HepG2 (cell line): ENCODE results near the gene CACNA1G. TPM values are rescaled to one million over a fixed set of nuclear protein-coding genes. Genes with fewer than 3 reads are reported as not detected.

Experiments used
- ATAC-seq: fragments of 200-7000 bp; cut with Tn5 transposase; 3 replicates; pipeline ENCODE4 v1.9.1; 2020; ENCODE audit warnings: mild to moderate bottlenecking, moderate library complexity
- BruUV-seq: library from RNA; stranded (reverse); fragments of 400-500 nt; replicated peaks from 2 replicates; lab custom pipeline; 2021; lab: Mats Ljungman, UMichigan
- CTCF ChIA-PET: fragments of 300-600 bp; formaldehyde crosslinking; extraction: SDS; loops from one replicate; lab custom pipeline; 2021; ENCODE audit warnings: low total read pairs, inconsistent platforms, low intra/inter-chr PET ratio; lab: Yijun Ruan, JAX
- POLR2A ChIA-PET: fragments of 350-600 bp; sonication (Branson Sonifier 250); formaldehyde crosslinking; loops from one replicate; lab custom pipeline; 2020; ENCODE audit warnings: antibody characterized with exemption, inconsistent platforms; lab: Yijun Ruan, JAX
- DNase-seq: peaks from one replicate; pipeline ENCODE4 v3.0.0-alpha.2; 2015; ENCODE audit warnings: low spot score
- FAIRE-seq: peaks from 3 replicates; lab custom pipeline; 2011; peaks lifted over from hg19 to GRCh38; lab: Jason Lieb, UNC
- H2AFZ ChIP-seq: one replicate; pipeline ENCODE4 v1.6.1; 2011; ENCODE audit warnings: low read length, inconsistent platforms
- H3K27ac ChIP-seq: fragments of 300-600 bp; 3 replicates; pipeline ENCODE4 v1.8.0; 2011; ENCODE audit warnings: mixed run types, mild to moderate bottlenecking, mixed read lengths, low read length, inconsistent platforms; ENCODE audit not compliant: insufficient read depth; ENCODE audit errors: extremely low read length
- H3K27me3 ChIP-seq, 2 experiments: fragments of 200-600 bp in 1 of 2; 2 replicates in 1 of 2; 3 replicates in 1 of 2; pipeline versions ENCODE4 v1.6.0 to v1.8.0; 2011; ENCODE audit warnings: low read length in 2 of 2, mild to moderate bottlenecking in 2 of 2, moderate library complexity in 2 of 2, inconsistent platforms in 1 of 2; ENCODE audit not compliant: insufficient read depth in 2 of 2, control insufficient read depth in 1 of 2
- H3K36me3 ChIP-seq, 2 experiments: fragments of 200-600 bp in 1 of 2; replicated peaks in 1 of 2; 2 replicates in 1 of 2; 3 replicates in 1 of 2; pipeline versions ENCODE4 v1.5.1 to v1.8.0; 2011; ENCODE audit warnings: low read length in 2 of 2, inconsistent platforms in 1 of 2; ENCODE audit not compliant: insufficient read depth in 2 of 2, control insufficient read depth in 1 of 2
- H3K4me1 ChIP-seq: 2 replicates; pipeline ENCODE4 v1.5.1; 2012; ENCODE audit warnings: low read length, inconsistent platforms; ENCODE audit not compliant: insufficient read depth
- H3K4me2 ChIP-seq: 2 replicates; pipeline ENCODE4 v1.6.0; 2011; ENCODE audit warnings: low read depth, low read length, inconsistent platforms
- H3K4me3 ChIP-seq, 3 experiments: fragments of 200-600 bp in 1 of 3; sonication (generic), shearing (Covaris generic) in 1 of 3; replicated peaks in 1 of 3; 2 replicates each; pipeline ENCODE4 v1.5.1; 2011 to 2016; ENCODE audit warnings: low read length in 3 of 3, inconsistent platforms in 2 of 3, low read depth in 2 of 3, mild to moderate bottlenecking in 2 of 3, control low read depth in 1 of 3, mixed read lengths in 1 of 3; ENCODE audit not compliant: insufficient read depth in 1 of 3
- H3K79me2 ChIP-seq: one replicate; pipeline ENCODE4 v1.6.1; 2011; ENCODE audit warnings: low read length, inconsistent platforms; ENCODE audit not compliant: insufficient read depth
- H3K9ac ChIP-seq: 2 replicates; pipeline ENCODE4 v1.6.0; 2011; ENCODE audit warnings: mild to moderate bottlenecking, low read depth, low read length, inconsistent platforms; ENCODE audit not compliant: insufficient read depth
- H3K9me3 ChIP-seq: 2 replicates; pipeline ENCODE4 v1.5.1; 2012; ENCODE audit warnings: mild to moderate bottlenecking, low read length
- H4K20me1 ChIP-seq: 2 replicates; pipeline ENCODE4 v1.6.0; 2011; ENCODE audit warnings: inconsistent platforms, mild to moderate bottlenecking, low read length, moderate library complexity; ENCODE audit not compliant: insufficient read depth
- JUN ChIP-seq: sonication (generic); formaldehyde crosslinking; IDR thresholded peaks from 2 replicates; pipeline ENCODE4 v1.4.0; 2020; ENCODE audit warnings: mild to moderate bottlenecking, missing genetic modification reagents
- JUNB ChIP-seq: sonication (generic); formaldehyde crosslinking; IDR thresholded peaks from 2 replicates; pipeline ENCODE4 v1.8.0; 2022; ENCODE audit warnings: missing genetic modification reagents, mild to moderate bottlenecking, borderline replicate concordance
- MXD1 ChIP-seq: sonication (generic); formaldehyde crosslinking; IDR thresholded peaks from 2 replicates; pipeline ENCODE4 v1.4.0; 2020; ENCODE audit warnings: mild to moderate bottlenecking, missing genetic modification reagents
- SAFB2 ChIP-seq: sonication (generic); formaldehyde crosslinking; IDR thresholded peaks from 2 replicates; pipeline ENCODE4 v1.5.1; 2020; ENCODE audit warnings: missing genetic modification reagents, low read depth, mild to moderate bottlenecking, borderline replicate concordance
- SP4 ChIP-seq: sonication (generic); formaldehyde crosslinking; IDR thresholded peaks from 2 replicates; pipeline ENCODE4 v1.8.1; 2023; ENCODE audit warnings: mild to moderate bottlenecking, missing genetic modification reagents
- TOE1 ChIP-seq: sonication (generic); formaldehyde crosslinking; IDR thresholded peaks from 2 replicates; pipeline ENCODE4 v1.4.0; 2020; ENCODE audit warnings: mild to moderate bottlenecking, missing genetic modification reagents
- ZNF121 ChIP-seq: sonication (generic); formaldehyde crosslinking; IDR thresholded peaks from 2 replicates; pipeline ENCODE4 v1.5.0; 2020; ENCODE audit warnings: mild to moderate bottlenecking, missing genetic modification reagents
- ZNF878 ChIP-seq: sonication (generic); formaldehyde crosslinking; IDR thresholded peaks from 2 replicates; pipeline ENCODE4 v1.8.1; 2023; ENCODE audit warnings: mild to moderate bottlenecking, missing genetic modification reagents, moderate library complexity
- WGBS: methylation state at CpG from one replicate; pipeline ENCODE4 v1.1.6; 2017; ENCODE audit warnings: low lambda C conversion rate; 5-methylcytosine and 5-hydroxymethylcytosine counted together
- in situ Hi-C: cut with HindIII; loops from 2 replicates; pipeline ENCODE4 v1.10.0; 2017; ENCODE audit warnings: low pct_unique_long_range_greater_than_20kb; ENCODE audit not compliant: extremely low pct_ligation_motif_present
- intact Hi-C: fragments of 100-400 bp; cut with micrococcal nuclease; formaldehyde crosslinking; loops from one replicate; pipeline ENCODE4 v1.10.0; 2022; ENCODE audit not compliant: unreplicated experiment
- polyA plus RNA-seq, 8 experiments: library from polyadenylated mRNA; depleted of rRNA in 3 of 8; stranded (reverse) in 7 of 8; unstranded in 1 of 8; fragments of >200 nt; fragmentation: Illumina TruSeq in 4 of 8; extraction: Trizol in 4 of 8; gene quantifications; 2 replicates each; pipeline versions ENCODE4 v1.2.1 to v1.2.3, GENCODE V29; 2011 to 2016; ENCODE audit warnings: low read depth in 4 of 8, missing spikeins in 1 of 8, mixed read lengths in 1 of 8; ENCODE audit not compliant: insufficient read depth in 1 of 8
- total RNA-seq, 5 experiments: library from RNA; depleted of rRNA; stranded (reverse); fragments of >200 nt; fragmentation: Illumina TruSeq; extraction: Trizol; gene quantifications; 2 replicates each; pipeline ENCODE4 v1.2.3, GENCODE V29; 2016; ENCODE audit warnings: low read depth in 1 of 5
- TF ChIP-seq, protein P1 (sequence below): IDR thresholded peaks from 2 replicates; pipeline ENCODE4 v1.6.1; 2012; ENCODE audit warnings: low read depth, low read length, improper control_type of control experiment
- TF ChIP-seq, protein P2 (sequence below): IDR thresholded peaks from 2 replicates; pipeline ENCODE4 v1.4.0; 2020; ENCODE audit warnings: mild to moderate bottlenecking, missing genetic modification reagents

The CACNA1G gene
- total and polyA plus RNA-seq, 2 of the 13 experiments (the other 11 are each of a cell fraction or from before 2014, with no cell fraction given) = 0.02 TPM; not detected in 1

GRCh38 chr17:50618941-50619340 is 58.4 kb downstream of the CACNA1G start:
- no peak for TF ChIP-seq JUN (CRISPR knock-in tag)
- TF ChIP-seq SAFB2 (CRISPR knock-in tag) = no peak
- TF ChIP-seq ZNF121 (CRISPR knock-in tag) = peak; percentile 61
- TF ChIP-seq JUNB = no peak
- no peak for TF ChIP-seq MXD1 (CRISPR knock-in tag)
- no peaks in the 10 kb centered on the region for H3K79me2 ChIP-seq
- ChIA-PET CTCF (no interaction called here), POLR2A (no interaction called here)
- no peak overlapping the region for H3K4me2 ChIP-seq
- intact Hi-C loops (no loop called here), in situ Hi-C loops (no loop called here)
- H3K9ac ChIP-seq = no peak overlapping the region
- H3K4me1 ChIP-seq = peaks cover 14% of the 10 kb centered on the region
- H3K27me3 ChIP-seq = peaks cover 21 to 87% of the 10 kb centered on the region in 2 experiments; a peak in 4 of 5 replicates
- no peak overlapping the region for H3K27ac ChIP-seq
- H3K4me3 ChIP-seq = no peak overlapping the region
- no peak; the same call in 2 of the 3 replicates for ATAC-seq
- H2AFZ ChIP-seq = no peak overlapping the region
- no peaks in the 10 kb centered on the region for H3K36me3 ChIP-seq
- no peak for FAIRE-seq
- BruUV-seq = no TSS peak
- no peaks in the 10 kb centered on the region for H3K9me3 ChIP-seq
- no peaks in the 10 kb centered on the region for H4K20me1 ChIP-seq
- no peak for DNase-seq
- 19% methylated on average over 8 of the region's 11 CpGs for WGBS

DNA sequence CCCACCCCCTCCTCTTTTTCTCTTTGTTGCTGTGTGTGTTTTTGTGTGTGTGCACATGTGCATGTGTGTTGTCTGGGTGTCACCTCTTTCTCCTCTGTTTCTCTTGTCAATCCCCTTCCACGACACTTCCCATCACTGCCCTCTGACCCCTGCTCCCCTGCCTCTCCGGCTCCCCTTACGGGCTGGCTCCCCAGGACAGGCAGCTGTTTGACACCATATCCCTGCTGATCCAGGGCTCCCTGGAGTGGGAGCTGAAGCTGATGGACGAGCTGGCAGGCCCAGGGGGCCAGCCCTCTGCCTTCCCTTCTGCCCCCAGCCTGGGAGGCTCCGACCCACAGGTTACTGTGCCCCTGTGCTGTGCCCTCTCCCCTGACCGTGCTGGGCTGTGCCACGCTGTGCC is 59.0 kb downstream of the CACNA1G start:
- Histone ChIP-seq H2AFZ (no peak overlapping the region), H3K9me3 (no peaks in the 10 kb centered on the region), H3K9ac (no peak overlapping the region), H3K27me3 (peaks cover 21 to 86% of the 10 kb centered on the region in 2 experiments; a peak in 4 of 5 replicates), H3K4me2 (no peak overlapping the region), H3K27ac (no peak overlapping the region), H3K79me2 (no peaks in the 10 kb centered on the region), H3K4me3 (no peak overlapping the region), H3K4me1 (peaks cover 14% of the 10 kb centered on the region), H3K36me3 (no peaks in the 10 kb centered on the region), H4K20me1 (no peaks in the 10 kb centered on the region)
- ChIA-PET POLR2A (no interaction called here), CTCF (no interaction called here)
- no TSS peak for BruUV-seq
- no peak for DNase-seq
- ATAC-seq = no peak
- in situ Hi-C loops = no loop called here
- WGBS = 13% methylated on average over 6 of the region's 7 CpGs
- intact Hi-C loops = no loop called here
- FAIRE-seq = no peak
- TF ChIP-seq ZNF878 (CRISPR knock-in tag) = no peak
- TF ChIP-seq, protein P1, sequence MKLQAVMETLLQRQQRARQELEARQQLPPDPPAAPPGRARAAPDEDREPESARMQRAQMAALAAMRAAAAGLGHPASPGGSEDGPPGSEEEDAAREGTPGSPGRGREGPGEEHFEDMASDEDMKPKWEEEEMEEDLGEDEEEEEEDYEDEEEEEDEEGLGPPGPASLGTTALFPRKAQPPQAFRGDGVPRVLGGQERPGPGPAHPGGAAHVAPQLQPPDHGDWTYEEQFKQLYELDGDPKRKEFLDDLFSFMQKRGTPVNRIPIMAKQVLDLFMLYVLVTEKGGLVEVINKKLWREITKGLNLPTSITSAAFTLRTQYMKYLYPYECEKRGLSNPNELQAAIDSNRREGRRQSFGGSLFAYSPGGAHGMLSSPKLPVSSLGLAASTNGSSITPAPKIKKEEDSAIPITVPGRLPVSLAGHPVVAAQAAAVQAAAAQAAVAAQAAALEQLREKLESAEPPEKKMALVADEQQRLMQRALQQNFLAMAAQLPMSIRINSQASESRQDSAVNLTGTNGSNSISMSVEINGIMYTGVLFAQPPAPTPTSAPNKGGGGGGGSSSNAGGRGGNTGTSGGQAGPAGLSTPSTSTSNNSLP = no peak
- TF ChIP-seq, protein P2, sequence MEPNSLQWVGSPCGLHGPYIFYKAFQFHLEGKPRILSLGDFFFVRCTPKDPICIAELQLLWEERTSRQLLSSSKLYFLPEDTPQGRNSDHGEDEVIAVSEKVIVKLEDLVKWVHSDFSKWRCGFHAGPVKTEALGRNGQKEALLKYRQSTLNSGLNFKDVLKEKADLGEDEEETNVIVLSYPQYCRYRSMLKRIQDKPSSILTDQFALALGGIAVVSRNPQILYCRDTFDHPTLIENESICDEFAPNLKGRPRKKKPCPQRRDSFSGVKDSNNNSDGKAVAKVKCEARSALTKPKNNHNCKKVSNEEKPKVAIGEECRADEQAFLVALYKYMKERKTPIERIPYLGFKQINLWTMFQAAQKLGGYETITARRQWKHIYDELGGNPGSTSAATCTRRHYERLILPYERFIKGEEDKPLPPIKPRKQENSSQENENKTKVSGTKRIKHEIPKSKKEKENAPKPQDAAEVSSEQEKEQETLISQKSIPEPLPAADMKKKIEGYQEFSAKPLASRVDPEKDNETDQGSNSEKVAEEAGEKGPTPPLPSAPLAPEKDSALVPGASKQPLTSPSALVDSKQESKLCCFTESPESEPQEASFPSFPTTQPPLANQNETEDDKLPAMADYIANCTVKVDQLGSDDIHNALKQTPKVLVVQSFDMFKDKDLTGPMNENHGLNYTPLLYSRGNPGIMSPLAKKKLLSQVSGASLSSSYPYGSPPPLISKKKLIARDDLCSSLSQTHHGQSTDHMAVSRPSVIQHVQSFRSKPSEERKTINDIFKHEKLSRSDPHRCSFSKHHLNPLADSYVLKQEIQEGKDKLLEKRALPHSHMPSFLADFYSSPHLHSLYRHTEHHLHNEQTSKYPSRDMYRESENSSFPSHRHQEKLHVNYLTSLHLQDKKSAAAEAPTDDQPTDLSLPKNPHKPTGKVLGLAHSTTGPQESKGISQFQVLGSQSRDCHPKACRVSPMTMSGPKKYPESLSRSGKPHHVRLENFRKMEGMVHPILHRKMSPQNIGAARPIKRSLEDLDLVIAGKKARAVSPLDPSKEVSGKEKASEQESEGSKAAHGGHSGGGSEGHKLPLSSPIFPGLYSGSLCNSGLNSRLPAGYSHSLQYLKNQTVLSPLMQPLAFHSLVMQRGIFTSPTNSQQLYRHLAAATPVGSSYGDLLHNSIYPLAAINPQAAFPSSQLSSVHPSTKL = no peak
- TF ChIP-seq SP4 (CRISPR knock-in tag) = no peak
- TF ChIP-seq TOE1 (CRISPR knock-in tag) = no peak
